HepG2 (cell line): Measurements from ENCODE around the gene NELL1. TPM values are rescaled to one million over a fixed set of nuclear protein-coding genes. Genes with fewer than 3 reads are reported as not detected.

ENCODE experiments used
- ATAC-seq: fragments of 200-7000 bp; cut with Tn5 transposase; 3 replicates; pipeline ENCODE4 v1.9.1; 2020; ENCODE audit warnings: mild to moderate bottlenecking, moderate library complexity
- BruUV-seq: library from RNA; stranded (reverse); fragments of 400-500 nt; replicated peaks from 2 replicates; lab custom pipeline; 2021; lab: Mats Ljungman, UMichigan
- CTCF ChIA-PET: fragments of 300-600 bp; formaldehyde crosslinking; extraction: SDS; loops from one replicate; lab custom pipeline; 2021; ENCODE audit warnings: low total read pairs, inconsistent platforms, low intra/inter-chr PET ratio; lab: Yijun Ruan, JAX
- POLR2A ChIA-PET: fragments of 350-600 bp; sonication (Branson Sonifier 250); formaldehyde crosslinking; loops from one replicate; lab custom pipeline; 2020; ENCODE audit warnings: antibody characterized with exemption, inconsistent platforms; lab: Yijun Ruan, JAX
- DNase-seq: peaks from one replicate; pipeline ENCODE4 v3.0.0-alpha.2; 2015; ENCODE audit warnings: low spot score
- FAIRE-seq: peaks from 3 replicates; lab custom pipeline; 2011; peaks lifted over from hg19 to GRCh38; lab: Jason Lieb, UNC
- H2AFZ ChIP-seq: one replicate; pipeline ENCODE4 v1.6.1; 2011; ENCODE audit warnings: low read length, inconsistent platforms
- H3K27ac ChIP-seq: fragments of 300-600 bp; 3 replicates; pipeline ENCODE4 v1.8.0; 2011; ENCODE audit warnings: mixed run types, mild to moderate bottlenecking, mixed read lengths, low read length, inconsistent platforms; ENCODE audit not compliant: insufficient read depth; ENCODE audit errors: extremely low read length
- H3K27me3 ChIP-seq, 2 experiments: fragments of 200-600 bp in 1 of 2; 2 replicates in 1 of 2; 3 replicates in 1 of 2; pipeline versions ENCODE4 v1.6.0 to v1.8.0; 2011; ENCODE audit warnings: low read length in 2 of 2, mild to moderate bottlenecking in 2 of 2, moderate library complexity in 2 of 2, inconsistent platforms in 1 of 2; ENCODE audit not compliant: insufficient read depth in 2 of 2, control insufficient read depth in 1 of 2
- H3K36me3 ChIP-seq, 2 experiments: fragments of 200-600 bp in 1 of 2; replicated peaks in 1 of 2; 2 replicates in 1 of 2; 3 replicates in 1 of 2; pipeline versions ENCODE4 v1.5.1 to v1.8.0; 2011; ENCODE audit warnings: low read length in 2 of 2, inconsistent platforms in 1 of 2; ENCODE audit not compliant: insufficient read depth in 2 of 2, control insufficient read depth in 1 of 2
- H3K4me1 ChIP-seq: 2 replicates; pipeline ENCODE4 v1.5.1; 2012; ENCODE audit warnings: low read length, inconsistent platforms; ENCODE audit not compliant: insufficient read depth
- H3K4me2 ChIP-seq: 2 replicates; pipeline ENCODE4 v1.6.0; 2011; ENCODE audit warnings: low read depth, low read length, inconsistent platforms
- H3K4me3 ChIP-seq, 3 experiments: fragments of 200-600 bp in 1 of 3; sonication (generic), shearing (Covaris generic) in 1 of 3; replicated peaks in 1 of 3; 2 replicates each; pipeline ENCODE4 v1.5.1; 2011 to 2016; ENCODE audit warnings: low read length in 3 of 3, inconsistent platforms in 2 of 3, low read depth in 2 of 3, mild to moderate bottlenecking in 2 of 3, control low read depth in 1 of 3, mixed read lengths in 1 of 3; ENCODE audit not compliant: insufficient read depth in 1 of 3
- H3K79me2 ChIP-seq: one replicate; pipeline ENCODE4 v1.6.1; 2011; ENCODE audit warnings: low read length, inconsistent platforms; ENCODE audit not compliant: insufficient read depth
- H3K9ac ChIP-seq: 2 replicates; pipeline ENCODE4 v1.6.0; 2011; ENCODE audit warnings: mild to moderate bottlenecking, low read depth, low read length, inconsistent platforms; ENCODE audit not compliant: insufficient read depth
- H3K9me3 ChIP-seq: 2 replicates; pipeline ENCODE4 v1.5.1; 2012; ENCODE audit warnings: mild to moderate bottlenecking, low read length
- H4K20me1 ChIP-seq: 2 replicates; pipeline ENCODE4 v1.6.0; 2011; ENCODE audit warnings: inconsistent platforms, mild to moderate bottlenecking, low read length, moderate library complexity; ENCODE audit not compliant: insufficient read depth
- NFRKB ChIP-seq: fragments of 450-650 bp; IDR thresholded peaks from 2 replicates; pipeline ENCODE4 v1.6.1; 2017
- SETDB1 ChIP-seq: sonication (generic); formaldehyde crosslinking; IDR thresholded peaks from 2 replicates; pipeline ENCODE4 v1.5.1; 2020; ENCODE audit warnings: missing genetic modification reagents, mild to moderate bottlenecking, borderline replicate concordance
- SMAD3 ChIP-seq: sonication (generic); formaldehyde crosslinking; IDR thresholded peaks from 2 replicates; pipeline ENCODE4 v1.4.0; 2020; ENCODE audit warnings: missing genetic modification reagents
- SRSF1 ChIP-seq: fragments of 200-400 bp; formaldehyde crosslinking; optimal IDR thresholded peaks from 2 replicates; pipeline ENCODE3; 2017; ENCODE audit warnings: mild to moderate bottlenecking, low read depth, low read length, moderate library complexity
- ZBTB40 ChIP-seq, 2 experiments: fragments of 450-650 bp in 1 of 2; sonication (generic) in 1 of 2; formaldehyde crosslinking in 1 of 2; IDR thresholded peaks; 2 replicates each; pipeline versions ENCODE4 v1.6.1 to v1.8.0; 2016 to 2022; ENCODE audit warnings: antibody characterized with exemption in 1 of 2, mild to moderate bottlenecking in 1 of 2, missing genetic modification reagents in 1 of 2
- ZNF550 ChIP-seq: sonication (generic); formaldehyde crosslinking; IDR thresholded peaks from 2 replicates; pipeline ENCODE4 v1.4.0; 2020; ENCODE audit warnings: mild to moderate bottlenecking, missing genetic modification reagents, borderline replicate concordance
- ZNF784 ChIP-seq: sonication (generic); formaldehyde crosslinking; IDR thresholded peaks from 2 replicates; pipeline ENCODE4 v1.5.1; 2020; ENCODE audit warnings: missing genetic modification reagents, mild to moderate bottlenecking, borderline replicate concordance
- WGBS: methylation state at CpG from one replicate; pipeline ENCODE4 v1.1.6; 2017; ENCODE audit warnings: low lambda C conversion rate; 5-methylcytosine and 5-hydroxymethylcytosine counted together
- in situ Hi-C: cut with HindIII; loops from 2 replicates; pipeline ENCODE4 v1.10.0; 2017; ENCODE audit warnings: low pct_unique_long_range_greater_than_20kb; ENCODE audit not compliant: extremely low pct_ligation_motif_present
- intact Hi-C: fragments of 100-400 bp; cut with micrococcal nuclease; formaldehyde crosslinking; loops from one replicate; pipeline ENCODE4 v1.10.0; 2022; ENCODE audit not compliant: unreplicated experiment
- polyA plus RNA-seq, 8 experiments: library from polyadenylated mRNA; depleted of rRNA in 3 of 8; stranded (reverse) in 7 of 8; unstranded in 1 of 8; fragments of >200 nt; fragmentation: Illumina TruSeq in 4 of 8; extraction: Trizol in 4 of 8; gene quantifications; 2 replicates each; pipeline versions ENCODE4 v1.2.1 to v1.2.3, GENCODE V29; 2011 to 2016; ENCODE audit warnings: low read depth in 4 of 8, missing spikeins in 1 of 8, mixed read lengths in 1 of 8; ENCODE audit not compliant: insufficient read depth in 1 of 8
- total RNA-seq, 5 experiments: library from RNA; depleted of rRNA; stranded (reverse); fragments of >200 nt; fragmentation: Illumina TruSeq; extraction: Trizol; gene quantifications; 2 replicates each; pipeline ENCODE4 v1.2.3, GENCODE V29; 2016; ENCODE audit warnings: low read depth in 1 of 5

The NELL1 gene
- total and polyA plus RNA-seq, 2 of the 13 experiments (the other 11 are each of a cell fraction or from before 2014, with no cell fraction given) = not detected

- 5% methylated on average over 5 of the region's 5 CpGs for WGBS
- ChIA-PET CTCF (no interaction called here), POLR2A (no interaction called here)
- no peaks in the 10 kb centered on the region for H4K20me1 ChIP-seq
- FAIRE-seq (no peak), DNase-seq (no peak), ATAC-seq (no peak)
- TF ChIP-seq SMAD3 (CRISPR knock-in tag) = no peak
- no peak for TF ChIP-seq ZNF550 (CRISPR knock-in tag)
- TF ChIP-seq NFRKB = no peak
- no peak for TF ChIP-seq SRSF1
- TF ChIP-seq ZNF784 (CRISPR knock-in tag) = no peak
- H3K79me2 ChIP-seq = no peaks in the 10 kb centered on the region
- intact Hi-C loops = no loop called here
- H3K27ac ChIP-seq = no peak overlapping the region
- H3K4me3 ChIP-seq = no peak overlapping the region
- H3K9ac ChIP-seq = no peak overlapping the region
- H3K4me2 ChIP-seq = no peak overlapping the region
- no peaks in the 10 kb centered on the region for H3K9me3 ChIP-seq
- H3K36me3 ChIP-seq = no peaks in the 10 kb centered on the region
- H3K27me3 ChIP-seq = no peaks in the 10 kb centered on the region
- in situ Hi-C loops = no loop called here
- no peaks in the 10 kb centered on the region for H3K4me1 ChIP-seq
- H2AFZ ChIP-seq = no peak overlapping the region
- BruUV-seq = no TSS peak
Observed at GRCh38 chr11:21396342-21397008, 727.1 kb downstream of the NELL1 start.

GRCh38 chr11:21398195-21398594, 728.8 kb downstream of the NELL1 start:
- ChIA-PET POLR2A (no interaction called here), CTCF (no interaction called here)
- Histone ChIP-seq H3K36me3 (no peaks in the 10 kb centered on the region), H3K4me2 (no peak overlapping the region), H3K4me1 (no peaks in the 10 kb centered on the region), H2AFZ (no peak overlapping the region), H4K20me1 (no peaks in the 10 kb centered on the region), H3K9ac (no peak overlapping the region), H3K27ac (no peak overlapping the region), H3K9me3 (no peaks in the 10 kb centered on the region), H3K4me3 (no peak overlapping the region), H3K27me3 (no peaks in the 10 kb centered on the region), H3K79me2 (no peaks in the 10 kb centered on the region)
- in situ Hi-C loops (no loop called here), intact Hi-C loops (no loop called here)
- no peak for ATAC-seq
- FAIRE-seq = no peak
- BruUV-seq = no TSS peak
- 17% methylated on average over 3 of the region's 3 CpGs for WGBS
- DNase-seq = no peak
- TF ChIP-seq ZBTB40 (IDR thresholded peaks at IDR 0.05) (no peak), ZBTB40 (CRISPR knock-in tag; IDR thresholded peaks at IDR 0.05) (no peak), SETDB1 (CRISPR knock-in tag) (no peak)
